ENCODE data around the gene NCBP2.

Gene NCBP2

DNA sequence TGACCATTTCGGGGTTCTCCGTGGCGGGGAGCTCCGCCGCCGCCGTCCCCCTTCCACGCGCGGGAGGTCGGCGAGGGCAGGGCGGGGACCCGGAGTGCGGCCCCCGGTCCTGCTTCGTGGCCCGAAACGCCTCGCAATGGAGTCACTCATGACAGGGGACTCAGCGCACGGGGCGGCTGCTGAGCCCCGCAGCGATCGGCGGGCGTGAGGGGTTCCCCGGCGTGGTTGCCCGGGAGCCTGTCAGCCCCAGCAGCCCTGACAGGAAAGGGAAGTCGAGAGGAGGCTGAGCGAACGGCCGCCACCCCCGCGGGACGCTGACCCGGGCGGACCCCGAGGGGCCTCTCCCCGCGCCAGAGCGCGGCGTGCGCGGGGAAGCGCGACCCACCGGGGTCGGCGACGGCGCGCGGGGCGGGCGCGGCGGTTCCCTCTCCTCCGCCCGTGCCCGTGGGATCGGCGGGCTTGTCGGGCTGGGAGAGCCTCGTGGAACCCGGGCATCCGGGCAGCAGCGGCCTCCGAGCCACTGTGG, 26.9 kb upstream of the NCBP2 start:
- TF ChIP-seq, protein P1, sequence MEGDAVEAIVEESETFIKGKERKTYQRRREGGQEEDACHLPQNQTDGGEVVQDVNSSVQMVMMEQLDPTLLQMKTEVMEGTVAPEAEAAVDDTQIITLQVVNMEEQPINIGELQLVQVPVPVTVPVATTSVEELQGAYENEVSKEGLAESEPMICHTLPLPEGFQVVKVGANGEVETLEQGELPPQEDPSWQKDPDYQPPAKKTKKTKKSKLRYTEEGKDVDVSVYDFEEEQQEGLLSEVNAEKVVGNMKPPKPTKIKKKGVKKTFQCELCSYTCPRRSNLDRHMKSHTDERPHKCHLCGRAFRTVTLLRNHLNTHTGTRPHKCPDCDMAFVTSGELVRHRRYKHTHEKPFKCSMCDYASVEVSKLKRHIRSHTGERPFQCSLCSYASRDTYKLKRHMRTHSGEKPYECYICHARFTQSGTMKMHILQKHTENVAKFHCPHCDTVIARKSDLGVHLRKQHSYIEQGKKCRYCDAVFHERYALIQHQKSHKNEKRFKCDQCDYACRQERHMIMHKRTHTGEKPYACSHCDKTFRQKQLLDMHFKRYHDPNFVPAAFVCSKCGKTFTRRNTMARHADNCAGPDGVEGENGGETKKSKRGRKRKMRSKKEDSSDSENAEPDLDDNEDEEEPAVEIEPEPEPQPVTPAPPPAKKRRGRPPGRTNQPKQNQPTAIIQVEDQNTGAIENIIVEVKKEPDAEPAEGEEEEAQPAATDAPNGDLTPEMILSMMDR (IDR thresholded peaks at IDR 0.05; ENCODE audit: borderline replicate concordance, control extremely low read depth, extremely low read depth, insufficient read depth, missing control alignments), result no peak
- DNase-seq (ENCODE audit: low spot score), result peak; percentile 86
- in situ Hi-C loops (cut with MboI; ENCODE audit: low sequenced_read_pairs, unreplicated experiment), result no loop called here

DNA sequence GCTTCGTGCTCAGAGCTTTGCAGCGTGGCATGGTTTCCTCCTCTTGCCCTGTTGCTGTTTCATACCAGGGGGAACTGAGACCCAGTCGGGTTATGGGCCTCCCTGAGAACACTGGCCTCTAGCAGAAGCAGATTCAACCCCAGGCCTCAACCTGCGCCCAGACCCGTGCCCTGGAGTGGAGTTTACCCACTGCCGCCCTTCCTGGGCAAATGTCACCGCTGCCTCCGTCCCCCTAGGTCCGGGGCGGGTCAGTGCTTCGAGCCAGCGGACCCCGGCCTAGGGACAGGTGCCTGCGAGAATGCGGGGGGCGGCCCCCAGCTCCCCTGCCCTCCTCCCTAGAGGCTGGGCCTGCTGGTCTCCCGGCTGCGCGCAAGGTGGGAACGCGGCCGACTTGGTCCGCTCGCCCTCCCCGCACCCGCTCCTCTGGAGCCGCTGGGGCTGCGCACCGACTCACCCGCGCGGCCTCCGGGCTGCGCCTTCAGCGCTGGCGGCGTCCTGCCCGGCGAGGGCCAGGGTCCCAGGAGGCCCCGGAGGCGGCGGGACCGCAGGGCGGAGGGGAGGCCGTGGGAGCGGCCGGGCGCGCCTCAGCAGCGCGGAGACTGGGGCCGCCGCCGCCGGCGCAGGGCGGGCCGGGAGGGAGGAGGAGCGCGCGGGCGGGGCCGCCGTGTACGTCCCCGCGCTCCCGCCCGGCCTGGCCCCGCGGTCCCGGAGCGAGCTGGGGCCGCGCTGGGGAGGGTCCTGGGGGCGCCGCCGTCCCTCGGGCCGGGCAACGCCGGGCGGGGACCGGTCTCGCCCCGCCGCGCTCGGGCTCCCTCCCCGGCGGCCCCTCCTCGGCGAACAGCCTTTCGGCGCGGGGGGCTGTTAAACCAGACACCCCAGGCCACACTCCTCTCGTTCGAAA, 26.2 kb upstream of the NCBP2 start, which contains the start of gene PIGZ:
Gene PIGZ (minus strand): TSS at position 601 of the 901 bp plus-strand sequence. CDS start 16,802 bp downstream, outside the sequence.
- DNase-seq (ENCODE audit: low spot score), result peak; percentile 86
- in situ Hi-C loops (cut with MboI; ENCODE audit: low sequenced_read_pairs, unreplicated experiment), result no loop called here
- TF ChIP-seq, protein P1 (IDR thresholded peaks at IDR 0.05; ENCODE audit: borderline replicate concordance, control extremely low read depth, extremely low read depth, insufficient read depth, missing control alignments), result no peak

DNA sequence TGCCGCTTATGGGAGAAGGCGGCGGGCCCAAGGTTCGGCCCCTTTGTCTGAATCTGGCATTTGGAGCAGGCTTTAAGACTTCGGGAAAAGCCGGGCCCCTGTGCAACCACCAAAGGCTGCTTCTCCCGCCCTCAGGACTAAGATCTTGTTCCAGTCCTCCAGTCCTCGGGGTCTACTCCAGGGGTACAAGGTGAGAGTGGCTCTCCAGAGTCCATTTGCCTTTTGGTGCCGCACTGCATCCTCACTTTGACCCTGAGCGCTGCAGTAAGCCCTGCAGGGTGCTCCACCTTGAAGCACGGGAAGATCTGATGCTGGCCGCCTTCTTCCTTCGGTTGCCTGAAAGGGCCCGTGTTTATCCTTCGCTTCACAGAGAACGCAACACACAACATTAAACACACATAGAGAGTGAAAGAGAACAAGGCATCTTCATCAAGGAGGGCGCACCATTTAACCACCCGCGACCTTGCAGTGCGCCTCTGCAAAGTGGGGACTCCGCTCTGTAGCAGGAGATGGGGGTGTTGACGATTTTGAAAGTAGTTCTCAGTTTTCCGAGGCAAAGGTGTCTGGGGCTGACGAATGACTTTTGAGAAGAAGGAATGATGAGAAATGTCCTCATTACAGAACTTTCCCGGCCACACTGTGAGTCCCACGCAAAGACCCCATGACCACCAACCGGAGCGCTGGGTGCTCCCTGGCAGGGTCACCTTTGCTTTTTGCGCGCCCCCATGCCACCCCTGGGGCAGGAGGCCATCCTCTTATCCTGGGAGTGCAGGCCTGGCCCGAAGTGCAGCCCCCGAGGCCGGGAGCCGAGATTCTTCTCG, 25.3 kb upstream of the NCBP2 start:
- no peak for DNase-seq (ENCODE audit: low spot score)
- in situ Hi-C loops (cut with MboI; ENCODE audit: low sequenced_read_pairs, unreplicated experiment), result no loop called here
- TF ChIP-seq, protein P1 (IDR thresholded peaks at IDR 0.05; ENCODE audit: borderline replicate concordance, control extremely low read depth, extremely low read depth, insufficient read depth, missing control alignments), result no peak

DNA sequence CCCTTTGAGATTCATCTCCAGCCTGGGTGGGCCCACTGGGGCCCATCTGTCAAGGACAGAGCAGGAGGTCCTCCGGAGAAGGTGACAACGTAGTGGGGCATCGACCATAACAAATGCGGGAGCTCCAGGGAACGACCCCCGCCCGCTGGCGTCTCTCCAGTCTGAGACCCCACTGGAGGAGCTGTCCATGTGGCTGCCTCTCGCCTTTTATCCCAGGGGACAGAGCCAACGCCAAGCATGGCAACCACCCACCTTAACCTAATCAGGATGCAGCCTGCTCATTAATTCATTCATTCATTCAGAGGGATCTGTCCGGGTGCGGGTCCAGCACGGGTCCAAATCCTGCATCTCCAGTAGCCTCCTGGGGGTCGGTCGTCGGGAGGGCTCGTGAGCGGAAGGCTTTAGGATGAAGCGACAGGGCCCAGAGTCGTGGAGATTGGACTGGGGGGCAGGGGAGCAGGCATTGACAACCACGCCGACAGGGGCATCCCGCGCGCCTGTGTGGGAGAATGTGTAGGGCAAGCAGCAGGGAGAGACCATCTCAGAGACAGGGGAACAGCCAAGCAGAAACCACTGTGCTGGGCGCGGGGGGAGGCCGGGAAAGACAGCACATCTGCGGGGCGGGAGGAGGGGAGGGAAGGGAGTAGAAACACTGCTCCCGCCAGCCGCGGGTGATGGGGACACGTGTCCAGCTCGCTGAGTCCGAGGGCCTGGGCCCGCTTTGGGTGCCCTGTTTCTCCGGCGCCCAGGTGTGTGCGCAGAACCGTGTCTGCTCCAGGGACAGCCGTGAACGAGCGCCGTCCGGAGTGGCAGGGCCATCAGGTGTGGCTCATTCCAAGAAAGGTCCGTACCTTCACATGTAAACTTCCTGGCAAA, 24.4 kb upstream of the NCBP2 start:
- DNase-seq (ENCODE audit: low spot score), result no peak
- TF ChIP-seq, protein P1 (IDR thresholded peaks at IDR 0.05; ENCODE audit: borderline replicate concordance, control extremely low read depth, extremely low read depth, insufficient read depth, missing control alignments), result no peak
- in situ Hi-C loops (cut with MboI; ENCODE audit: low sequenced_read_pairs, unreplicated experiment), result no loop called here

GRCh38 chr3:196965804-196966173, 23.5 kb upstream of the NCBP2 start:
- in situ Hi-C loops (cut with MboI; ENCODE audit: low sequenced_read_pairs, unreplicated experiment), result no loop called here
- TF ChIP-seq, protein P1 (IDR thresholded peaks at IDR 0.05; ENCODE audit: borderline replicate concordance, control extremely low read depth, extremely low read depth, insufficient read depth, missing control alignments), result no peak
- no peak for DNase-seq (ENCODE audit: low spot score)
